GM19463 (cell line): Measurements from ENCODE around the gene ANKZF1.

Experiments used
- ATAC-seq: cut with Tn5 transposase; IDR thresholded peaks from one replicate; pipeline ENCODE4 v1.9.1; 2021; ENCODE audit warnings: mild to moderate bottlenecking, moderate library complexity; ENCODE audit not compliant: unreplicated experiment

Gene ANKZF1

GRCh38 chr2:219223831-219224610 is 5.6 kb upstream of the ANKZF1 start:
- ATAC-seq, result no peak

- no peak for ATAC-seq
Measured at GRCh38 chr2:219225350-219225749, 4.3 kb upstream of the ANKZF1 start.

- no peak for ATAC-seq
Measured at GRCh38 chr2:219228041-219228910, 1.3 kb upstream of the ANKZF1 start.

- ATAC-seq, result peak; percentile 3
Measured at GRCh38 chr2:219228911-219229304, 698 bp upstream of the ANKZF1 start.

GRCh38 chr2:219230059-219230540 is 494 bp downstream of the ANKZF1 start:
- no peak for ATAC-seq

- ATAC-seq, result no peak
Measured at GRCh38 chr2:219234331-219234730, 4.7 kb downstream of the ANKZF1 start.

GRCh38 chr2:219243291-219243761 is 13.7 kb downstream of the ANKZF1 start:
- ATAC-seq, result no peak

- no peak for ATAC-seq
Measured at GRCh38 chr2:219244789-219245147, 15.2 kb downstream of the ANKZF1 start.

GRCh38 chr2:219245148-219245898 is 15.7 kb downstream of the ANKZF1 start, which contains the start of the genes GLB1L and STK16:
Gene GLB1L (minus strand): TSS chr2:219245444. CDS start chr2:219243573, 1,871 bp downstream.
Gene STK16 (plus strand): TSS chr2:219245479. CDS start chr2:219246000, 521 bp downstream.
- ATAC-seq, result peak; percentile 60

- ATAC-seq, result no peak
Measured at GRCh38 chr2:219245899-219246230, 16.3 kb downstream of the ANKZF1 start.

GRCh38 chr2:219246559-219246958 is 17.0 kb downstream of the ANKZF1 start:
- ATAC-seq, result no peak

- ATAC-seq, result no peak
Measured at GRCh38 chr2:219247678-219248642, 18.4 kb downstream of the ANKZF1 start.

- ATAC-seq, result no peak
Measured at GRCh38 chr2:219248845-219249202, 19.2 kb downstream of the ANKZF1 start.

GRCh38 chr2:219249203-219249980 is 19.8 kb downstream of the ANKZF1 start:
- peak; percentile 54 for ATAC-seq

- no peak for ATAC-seq
Measured at GRCh38 chr2:219250049-219250781, 20.6 kb downstream of the ANKZF1 start.

- ATAC-seq, result no peak
Measured at GRCh38 chr2:219251656-219252055, 22.1 kb downstream of the ANKZF1 start.

- no peak for ATAC-seq
Measured at GRCh38 chr2:219252084-219252483, 22.5 kb downstream of the ANKZF1 start.

GRCh38 chr2:219252570-219252899 is 22.9 kb downstream of the ANKZF1 start:
- no peak for ATAC-seq
